ENCODE measurements around the gene GTF3C2. TPM values are rescaled to one million over a fixed set of nuclear protein-coding genes. Genes with fewer than 3 reads are reported as not detected.

GTF3C2 gene
- total and polyA plus RNA-seq, 9 of the 15 experiments (the other 6 are each of a cell fraction or from before 2014, with no cell fraction given) = 35.5 to 96.8 (median 53.0) TPM

DNA sequence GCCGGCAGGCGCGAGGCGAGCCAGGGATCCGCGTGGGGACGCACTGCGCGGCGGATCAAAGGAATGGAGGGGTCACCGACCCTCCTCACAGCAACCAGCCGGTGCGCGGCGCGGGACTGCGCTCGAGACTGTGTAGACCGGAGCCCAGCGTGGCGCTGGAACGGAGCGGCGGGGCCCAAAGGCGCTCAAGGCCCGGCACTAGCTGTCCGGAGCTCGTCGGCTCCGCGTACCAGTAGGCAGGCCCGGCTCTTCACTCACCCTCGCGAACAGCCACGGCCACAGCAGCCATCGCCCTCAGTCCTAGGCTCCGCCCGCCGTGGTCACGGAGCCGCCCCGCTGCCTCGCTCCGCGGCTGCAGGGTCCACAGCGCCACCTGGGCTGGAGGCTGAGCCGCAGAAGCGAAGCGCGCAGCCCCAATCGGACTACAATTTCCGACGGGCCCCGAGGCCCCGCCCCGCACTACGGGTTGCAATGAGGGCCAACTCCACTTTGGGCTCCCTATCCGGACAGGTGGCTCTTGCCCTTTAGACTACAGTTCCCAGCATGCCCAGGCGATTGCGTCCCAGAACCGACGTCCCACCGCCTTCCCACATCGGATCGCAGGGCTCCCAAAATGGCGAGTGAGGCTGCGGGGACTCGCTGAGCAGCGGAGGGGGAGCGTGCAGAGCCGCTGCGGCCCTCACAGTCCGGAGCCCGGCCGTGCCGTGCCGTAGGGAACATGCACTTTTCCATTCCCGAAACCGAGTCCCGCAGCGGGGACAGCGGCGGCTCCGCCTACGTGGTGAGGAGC lies 13.7 kb upstream of the GTF3C2 start, which contains the start of the genes EIF2B4 and SNX17 (continued):
- TF ChIP-seq GTF2A2 (tag; IDR thresholded peaks at IDR 0.05) = no peak
- no peak for TF ChIP-seq ZNF589 (CRISPR knock-in tag; IDR thresholded peaks at IDR 0.05; ENCODE audit: low read depth)
- TF ChIP-seq, protein P1, sequence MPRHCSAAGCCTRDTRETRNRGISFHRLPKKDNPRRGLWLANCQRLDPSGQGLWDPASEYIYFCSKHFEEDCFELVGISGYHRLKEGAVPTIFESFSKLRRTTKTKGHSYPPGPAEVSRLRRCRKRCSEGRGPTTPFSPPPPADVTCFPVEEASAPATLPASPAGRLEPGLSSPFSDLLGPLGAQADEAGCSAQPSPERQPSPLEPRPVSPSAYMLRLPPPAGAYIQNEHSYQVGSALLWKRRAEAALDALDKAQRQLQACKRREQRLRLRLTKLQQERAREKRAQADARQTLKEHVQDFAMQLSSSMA (CRISPR knock-in tag; IDR thresholded peaks at IDR 0.05) = peak; percentile 86
- no peak for TF ChIP-seq PPARD (CRISPR knock-in tag; IDR thresholded peaks at IDR 0.05)
- TF ChIP-seq POLR2AphosphoS5 (IDR thresholded peaks at IDR 0.05; ENCODE audit: control insufficient read depth, insufficient read depth, low read depth, low read length) = peak; percentile 60
- TF ChIP-seq, protein P2, sequence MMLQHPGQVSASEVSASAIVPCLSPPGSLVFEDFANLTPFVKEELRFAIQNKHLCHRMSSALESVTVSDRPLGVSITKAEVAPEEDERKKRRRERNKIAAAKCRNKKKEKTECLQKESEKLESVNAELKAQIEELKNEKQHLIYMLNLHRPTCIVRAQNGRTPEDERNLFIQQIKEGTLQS (IDR thresholded peaks at IDR 0.05) = no peak; the same call in 1 of the 2 replicates
- TF ChIP-seq, protein P2 (CRISPR knock-in tag; conservative IDR thresholded peaks at IDR 0.05) = no peak; the same call in 1 of the 2 replicates
- TF ChIP-seq CREBBP (IDR thresholded peaks at IDR 0.05; ENCODE audit: low read depth, low read length) = no peak
- TF ChIP-seq SP2 (IDR thresholded peaks at IDR 0.05; ENCODE audit: extremely low read depth, low read depth, low read length, poor library complexity, severe bottlenecking) = peak; percentile 42
- peak; percentile 81; the same call in 1 of the 2 replicates for TF ChIP-seq FOXJ2 (tag; IDR thresholded peaks at IDR 0.05)
- peak; percentile 19; the same call in 1 of the 2 replicates for TF ChIP-seq ARID1B (IDR thresholded peaks at IDR 0.05)
- TF ChIP-seq MED1 (CRISPR knock-in tag; IDR thresholded peaks at IDR 0.05; ENCODE audit: borderline replicate concordance) = no peak
- TF ChIP-seq, protein P3, sequence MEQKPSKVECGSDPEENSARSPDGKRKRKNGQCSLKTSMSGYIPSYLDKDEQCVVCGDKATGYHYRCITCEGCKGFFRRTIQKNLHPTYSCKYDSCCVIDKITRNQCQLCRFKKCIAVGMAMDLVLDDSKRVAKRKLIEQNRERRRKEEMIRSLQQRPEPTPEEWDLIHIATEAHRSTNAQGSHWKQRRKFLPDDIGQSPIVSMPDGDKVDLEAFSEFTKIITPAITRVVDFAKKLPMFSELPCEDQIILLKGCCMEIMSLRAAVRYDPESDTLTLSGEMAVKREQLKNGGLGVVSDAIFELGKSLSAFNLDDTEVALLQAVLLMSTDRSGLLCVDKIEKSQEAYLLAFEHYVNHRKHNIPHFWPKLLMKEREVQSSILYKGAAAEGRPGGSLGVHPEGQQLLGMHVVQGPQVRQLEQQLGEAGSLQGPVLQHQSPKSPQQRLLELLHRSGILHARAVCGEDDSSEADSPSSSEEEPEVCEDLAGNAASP (IDR thresholded peaks at IDR 0.05) = no peak
- no peak for TF ChIP-seq ELF2 (CRISPR knock-in tag; IDR thresholded peaks at IDR 0.05)
- TF ChIP-seq FOXJ3 (CRISPR knock-in tag; IDR thresholded peaks at IDR 0.05) = no peak
- no peak for TF ChIP-seq NFE2L1 (tag; IDR thresholded peaks at IDR 0.05; ENCODE audit: borderline replicate concordance, low read depth)
- TF ChIP-seq JUN (IDR thresholded peaks at IDR 0.05; ENCODE audit: borderline replicate concordance, low read depth, low read length) = peak; percentile 84
- TF ChIP-seq JUN (CRISPR knock-in tag; IDR thresholded peaks at IDR 0.05; ENCODE audit: borderline replicate concordance) = peak; percentile 85; the same call in 1 of the 2 replicates
- TF ChIP-seq, protein P4, sequence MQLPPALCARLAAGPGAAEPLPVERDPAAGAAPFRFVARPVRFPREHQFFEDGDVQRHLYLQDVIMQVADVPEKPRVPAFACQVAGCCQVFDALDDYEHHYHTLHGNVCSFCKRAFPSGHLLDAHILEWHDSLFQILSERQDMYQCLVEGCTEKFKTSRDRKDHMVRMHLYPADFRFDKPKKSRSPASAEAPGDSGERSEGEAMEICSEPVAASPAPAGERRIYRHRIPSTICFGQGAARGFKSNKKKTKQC (CRISPR knock-in tag; IDR thresholded peaks at IDR 0.05) = peak; percentile 78
- TF ChIP-seq OTX1 (CRISPR knock-in tag; IDR thresholded peaks at IDR 0.05) = no peak
- no peak for TF ChIP-seq KDM2B (CRISPR knock-in tag; IDR thresholded peaks at IDR 0.05)
- TF ChIP-seq, protein P5, sequence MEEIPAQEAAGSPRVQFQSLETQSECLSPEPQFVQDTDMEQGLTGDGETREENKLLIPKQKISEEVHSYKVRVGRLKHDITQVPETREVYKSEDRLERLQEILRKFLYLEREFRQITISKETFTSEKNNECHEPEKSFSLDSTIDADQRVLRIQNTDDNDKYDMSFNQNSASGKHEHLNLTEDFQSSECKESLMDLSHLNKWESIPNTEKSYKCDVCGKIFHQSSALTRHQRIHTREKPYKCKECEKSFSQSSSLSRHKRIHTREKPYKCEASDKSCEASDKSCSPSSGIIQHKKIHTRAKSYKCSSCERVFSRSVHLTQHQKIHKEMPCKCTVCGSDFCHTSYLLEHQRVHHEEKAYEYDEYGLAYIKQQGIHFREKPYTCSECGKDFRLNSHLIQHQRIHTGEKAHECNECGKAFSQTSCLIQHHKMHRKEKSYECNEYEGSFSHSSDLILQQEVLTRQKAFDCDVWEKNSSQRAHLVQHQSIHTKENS (CRISPR knock-in tag; IDR thresholded peaks at IDR 0.05) = no peak
